Skeletal muscle tissue (tissue), 4 donors: ENCODE measurements around the gene GPR141. TPM values are rescaled to one million over a fixed set of nuclear protein-coding genes. Genes with fewer than 3 reads are reported as not detected.

ENCODE experiments used
- H3K27ac ChIP-seq: one replicate; pipeline ENCODE4 v1.7.0; 2013; ENCODE audit warnings: mild to moderate bottlenecking, low read depth, low read length, inconsistent platforms
- H3K27me3 ChIP-seq, 3 donors: one replicate each; pipeline ENCODE4 v1.7.0; 2013; ENCODE audit warnings: low read length in 3 of 3; ENCODE audit not compliant: control insufficient read depth in 3 of 3, insufficient read depth in 3 of 3
- H3K36me3 ChIP-seq, 3 donors: one replicate each; pipeline ENCODE4 v1.7.0; 2013; ENCODE audit warnings: low read length in 3 of 3; ENCODE audit not compliant: control insufficient read depth in 3 of 3, insufficient read depth in 3 of 3
- H3K4me1 ChIP-seq, 3 donors: one replicate each; pipeline ENCODE4 v1.7.0; 2013; ENCODE audit warnings: low read length in 3 of 3, mild to moderate bottlenecking in 3 of 3; ENCODE audit not compliant: control insufficient read depth in 3 of 3, insufficient read depth in 3 of 3
- H3K4me3 ChIP-seq, 3 donors: one replicate each; pipeline ENCODE4 v1.7.0; 2013; ENCODE audit warnings: low read length in 3 of 3
- H3K9ac ChIP-seq, 3 donors: one replicate each; pipeline ENCODE4 v1.7.0; 2013; ENCODE audit warnings: low read length in 3 of 3, mild to moderate bottlenecking in 3 of 3, moderate library complexity in 2 of 3, low read depth in 1 of 3
- H3K9me3 ChIP-seq, 3 donors: one replicate each; pipeline ENCODE4 v1.7.0; 2013; ENCODE audit warnings: low read length in 3 of 3; ENCODE audit not compliant: control insufficient read depth in 3 of 3
- total RNA-seq: library from RNA; depleted of rRNA; stranded (reverse); fragments of >200 nt; gene quantifications from one replicate; pipeline ENCODE4 v1.2.3, GENCODE V29; 2014
- donor health status: Osteomylitis.

The GPR141 gene
- total RNA-seq, 1 donor from 2014 or later, result 1.0 TPM

DNA sequence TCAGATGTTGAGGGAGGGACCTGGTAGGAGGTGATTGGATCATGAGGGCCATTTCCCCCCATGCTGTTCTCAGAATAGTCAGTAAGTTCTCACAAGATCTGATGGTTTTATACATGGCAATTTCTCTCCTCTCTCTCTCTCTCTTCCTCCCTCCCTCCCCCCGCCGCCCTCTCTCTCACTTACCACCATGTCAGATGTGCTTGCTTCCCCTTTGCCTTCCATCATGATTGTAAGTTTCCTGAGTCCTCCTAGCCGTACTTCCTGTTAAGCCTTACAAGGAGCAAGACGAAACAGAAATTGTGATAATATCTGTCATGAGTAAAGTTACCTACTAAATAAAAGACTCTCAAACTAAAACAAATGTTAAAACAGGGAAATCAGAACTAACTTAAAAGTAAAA, 19.9 kb upstream of the GPR141 start:
- Histone ChIP-seq H3K4me3 (no peak overlapping the region), H3K27me3 (no peaks in the 10 kb centered on the region), H3K36me3 (no peaks in the 10 kb centered on the region), H3K9me3 (no peaks in the 10 kb centered on the region), H3K9ac (no peak overlapping the region), H3K27ac (no peak overlapping the region), H3K4me1 (no peaks in the 10 kb centered on the region)

DNA sequence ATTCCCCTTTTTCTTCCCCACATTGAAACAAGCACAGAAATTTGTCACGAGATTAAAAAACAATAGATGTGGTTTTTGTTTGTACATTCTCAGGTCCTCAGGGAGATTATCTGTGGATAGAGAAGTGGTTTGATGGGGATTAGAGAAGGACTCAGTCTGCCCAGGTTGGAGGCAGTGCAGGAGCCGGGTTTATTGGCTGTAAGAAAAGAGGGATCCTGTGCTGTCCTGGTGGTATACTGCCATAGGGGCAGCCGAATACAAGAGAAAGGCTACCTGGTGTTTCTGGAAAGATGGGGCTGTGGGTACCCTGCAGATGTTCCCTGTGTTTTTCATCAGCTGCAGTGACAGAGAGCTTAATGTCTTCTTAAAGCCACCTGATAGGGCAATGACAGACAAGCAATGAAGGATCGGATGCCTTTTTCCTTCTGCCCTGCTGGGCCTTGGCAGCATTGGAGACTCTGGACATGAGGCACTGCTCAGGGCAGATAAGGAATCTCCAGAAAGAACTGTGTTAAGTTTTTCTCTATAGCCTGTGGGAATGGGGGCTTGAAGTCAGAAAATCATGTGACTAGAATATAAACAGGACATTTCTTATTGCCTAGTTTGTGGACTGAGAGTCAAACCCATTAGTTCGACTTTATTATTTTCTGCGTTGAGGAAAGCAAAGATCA, 18.1 kb upstream of the GPR141 start:
- Histone ChIP-seq H3K9ac (no peak overlapping the region), H3K9me3 (no peaks in the 10 kb centered on the region), H3K36me3 (no peaks in the 10 kb centered on the region), H3K27me3 (no peaks in the 10 kb centered on the region), H3K27ac (no peak overlapping the region), H3K4me1 (no peaks in the 10 kb centered on the region), H3K4me3 (no peak overlapping the region)

DNA sequence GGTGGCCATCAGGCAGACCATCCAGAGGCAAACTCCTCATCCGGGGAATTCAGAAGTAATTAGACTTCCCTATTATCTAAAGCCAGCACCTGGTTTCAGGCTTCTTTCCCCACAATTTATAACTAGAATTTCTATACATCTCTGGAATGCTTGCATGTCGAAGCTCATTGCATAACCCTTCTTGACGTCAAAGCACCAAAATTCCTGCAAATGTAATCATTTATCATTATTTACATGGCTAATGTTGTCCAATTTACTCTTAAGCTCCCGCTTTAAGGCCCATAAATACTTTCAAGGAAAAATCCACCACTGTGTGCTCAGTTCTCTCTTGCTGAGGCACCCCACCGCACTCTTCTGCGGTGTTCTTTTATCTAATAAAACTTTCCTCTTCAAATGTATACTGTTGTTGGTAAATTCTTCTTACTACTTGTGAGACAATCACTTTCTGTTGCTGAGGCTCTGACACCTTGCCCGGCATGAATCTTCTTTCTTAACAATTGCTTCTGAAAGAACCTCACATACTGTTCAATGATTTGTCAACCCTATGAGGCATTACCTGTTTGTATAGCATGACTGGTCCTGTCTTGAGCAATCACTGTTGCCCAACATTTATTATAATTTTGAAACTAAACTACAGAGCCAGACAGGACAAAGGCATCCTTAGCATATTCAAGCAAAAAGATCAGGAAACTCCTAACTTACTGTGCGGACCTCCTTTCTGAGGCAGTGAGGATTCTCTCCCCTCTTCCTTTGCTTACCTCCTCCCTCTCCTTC, 17.4 kb upstream of the GPR141 start:
- H3K9me3 ChIP-seq, result no peaks in the 10 kb centered on the region
- H3K4me1 ChIP-seq, result no peaks in the 10 kb centered on the region
- no peak overlapping the region for H3K9ac ChIP-seq
- H3K4me3 ChIP-seq, result no peak overlapping the region
- H3K27me3 ChIP-seq, result no peaks in the 10 kb centered on the region
- no peak overlapping the region for H3K27ac ChIP-seq
- H3K36me3 ChIP-seq, result no peaks in the 10 kb centered on the region

DNA sequence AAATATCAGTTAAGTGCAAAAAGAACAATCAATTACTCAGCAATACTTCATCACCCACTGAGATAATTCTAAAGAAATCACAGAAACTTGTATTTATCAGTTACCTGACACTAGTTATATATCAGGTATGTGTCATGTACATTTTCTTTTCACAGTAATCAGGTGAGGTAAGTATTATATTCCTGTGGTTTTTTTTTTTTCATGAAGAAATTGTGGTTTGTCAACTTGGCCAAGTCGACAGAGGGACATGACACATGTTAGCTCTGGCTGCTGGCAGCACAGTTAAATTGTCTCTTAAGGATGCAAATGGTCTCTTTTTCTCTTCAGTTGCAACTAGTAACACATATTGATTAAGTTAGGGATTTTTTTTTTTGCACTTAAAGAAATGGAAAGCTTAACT, 13.7 kb upstream of the GPR141 start:
- Histone ChIP-seq H3K27ac (no peak overlapping the region), H3K9me3 (no peaks in the 10 kb centered on the region), H3K4me3 (no peak overlapping the region), H3K36me3 (no peaks in the 10 kb centered on the region), H3K27me3 (no peaks in the 10 kb centered on the region), H3K9ac (no peak overlapping the region), H3K4me1 (no peaks in the 10 kb centered on the region)

DNA sequence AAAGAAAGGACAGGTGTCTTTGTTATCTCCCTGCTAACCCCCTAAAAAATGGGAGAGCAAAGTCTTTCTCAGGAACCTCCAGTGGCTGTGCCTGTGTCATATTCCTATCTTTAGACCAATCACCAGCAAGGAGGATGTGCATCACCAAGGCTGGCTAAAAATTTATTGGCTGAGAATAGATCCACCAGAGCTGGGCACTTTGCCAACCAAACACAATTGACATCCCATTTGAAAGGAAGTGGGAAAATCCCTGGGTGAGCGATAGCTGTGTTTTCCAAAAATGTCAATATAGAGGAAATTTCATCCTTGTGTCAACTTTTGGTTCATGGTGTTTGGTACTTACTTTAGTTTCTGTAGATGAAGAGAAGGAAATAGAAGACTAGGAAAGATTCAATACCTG, 13.1 kb upstream of the GPR141 start:
- H3K9ac ChIP-seq, result no peak overlapping the region
- no peak overlapping the region for H3K4me3 ChIP-seq
- no peaks in the 10 kb centered on the region for H3K27me3 ChIP-seq
- H3K4me1 ChIP-seq, result no peaks in the 10 kb centered on the region
- H3K9me3 ChIP-seq, result no peaks in the 10 kb centered on the region
- no peak overlapping the region for H3K27ac ChIP-seq
- H3K36me3 ChIP-seq, result no peaks in the 10 kb centered on the region

DNA sequence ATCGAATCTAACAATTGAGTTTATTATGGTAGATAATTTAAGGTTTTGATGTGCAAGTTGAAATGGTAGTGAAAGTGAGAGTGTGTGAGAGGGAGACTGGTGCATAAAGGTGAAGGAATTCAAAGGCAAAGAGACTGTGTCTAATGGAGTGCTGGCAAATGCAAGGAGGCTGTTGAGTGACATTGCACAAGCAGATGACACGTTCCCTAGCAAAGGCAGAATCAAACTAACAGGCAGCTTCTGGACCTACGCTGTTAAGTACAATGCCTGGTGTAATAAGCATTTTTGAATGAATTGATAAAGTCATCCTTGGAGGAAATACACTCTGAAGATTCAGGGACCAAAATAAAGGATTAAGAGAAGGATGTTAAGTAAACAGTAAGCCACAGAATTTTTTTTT, 11.7 kb upstream of the GPR141 start:
- no peaks in the 10 kb centered on the region for H3K27me3 ChIP-seq
- H3K27ac ChIP-seq, result no peak overlapping the region
- H3K4me3 ChIP-seq, result no peak overlapping the region
- no peak overlapping the region for H3K9ac ChIP-seq
- H3K4me1 ChIP-seq, result no peaks in the 10 kb centered on the region
- H3K36me3 ChIP-seq, result no peaks in the 10 kb centered on the region
- H3K9me3 ChIP-seq, result no peaks in the 10 kb centered on the region

DNA sequence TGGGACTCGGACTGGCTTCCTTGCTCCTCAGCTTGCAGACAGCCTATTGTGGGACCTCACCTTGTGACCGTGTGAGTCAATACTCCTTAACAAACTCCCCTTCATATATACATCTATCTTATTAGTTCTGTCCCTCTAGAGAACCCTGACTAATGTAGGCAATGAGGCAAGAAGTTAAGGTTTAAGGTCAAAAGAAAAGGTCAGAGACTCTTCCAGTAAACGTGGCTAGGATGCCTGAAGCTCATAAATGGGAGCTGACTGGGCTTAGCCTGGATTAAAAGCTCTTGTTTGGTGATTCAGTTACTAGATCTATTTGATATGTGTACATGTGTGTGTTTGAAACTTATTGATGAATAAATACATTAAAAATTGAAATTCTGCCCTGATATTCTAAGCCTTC, 10.6 kb upstream of the GPR141 start:
- Histone ChIP-seq H3K9ac (no peak overlapping the region), H3K9me3 (no peaks in the 10 kb centered on the region), H3K27me3 (no peaks in the 10 kb centered on the region), H3K27ac (no peak overlapping the region), H3K4me3 (no peak overlapping the region), H3K4me1 (no peaks in the 10 kb centered on the region), H3K36me3 (no peaks in the 10 kb centered on the region)

DNA sequence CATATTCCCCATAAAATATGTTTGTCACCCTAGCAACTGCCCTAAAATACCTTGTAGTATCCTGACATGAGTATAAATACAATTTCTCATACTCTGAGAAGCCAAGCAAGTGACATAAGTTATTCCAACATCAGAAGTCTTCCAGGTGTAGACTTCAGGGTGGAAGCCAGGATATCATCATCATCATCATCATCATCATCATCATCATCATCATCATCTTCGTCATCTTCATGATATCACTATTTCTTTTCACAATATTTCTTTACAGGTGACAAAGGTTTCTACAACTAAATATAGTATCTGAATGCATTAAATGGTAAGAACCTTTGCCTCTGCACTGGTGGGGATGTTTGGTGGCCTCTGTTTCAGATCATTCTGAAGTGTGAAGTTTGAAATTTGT, 10.0 kb upstream of the GPR141 start:
- H3K27me3 ChIP-seq, result no peaks in the 10 kb centered on the region
- H3K4me1 ChIP-seq, result no peaks in the 10 kb centered on the region
- H3K4me3 ChIP-seq, result no peak overlapping the region
- no peak overlapping the region for H3K27ac ChIP-seq
- no peaks in the 10 kb centered on the region for H3K9me3 ChIP-seq
- H3K36me3 ChIP-seq, result no peaks in the 10 kb centered on the region
- H3K9ac ChIP-seq, result no peak overlapping the region

DNA sequence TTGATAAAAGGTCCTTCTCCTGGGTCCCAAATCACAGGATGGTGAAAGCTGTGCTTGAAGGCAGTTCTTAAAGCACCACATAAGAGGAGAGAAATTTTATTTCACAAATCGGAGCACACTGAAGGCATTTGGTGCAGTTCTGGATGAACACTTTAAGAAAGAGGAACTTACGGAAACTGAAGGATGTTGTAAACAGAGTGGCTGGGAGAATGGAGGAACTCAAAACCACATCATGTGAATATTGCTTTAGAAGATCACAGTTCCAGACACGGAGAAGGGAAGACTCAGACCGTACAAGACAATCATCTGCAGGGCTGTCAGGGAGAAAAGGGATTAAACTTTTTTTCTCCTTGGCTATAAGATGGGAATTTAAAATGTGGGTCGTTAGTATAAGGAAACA, 9.0 kb upstream of the GPR141 start:
- no peak overlapping the region for H3K27ac ChIP-seq
- H3K36me3 ChIP-seq, result no peaks in the 10 kb centered on the region
- H3K4me1 ChIP-seq, result no peaks in the 10 kb centered on the region
- H3K9ac ChIP-seq, result no peak overlapping the region
- H3K27me3 ChIP-seq, result no peaks in the 10 kb centered on the region
- no peaks in the 10 kb centered on the region for H3K9me3 ChIP-seq
- no peak overlapping the region for H3K4me3 ChIP-seq

DNA sequence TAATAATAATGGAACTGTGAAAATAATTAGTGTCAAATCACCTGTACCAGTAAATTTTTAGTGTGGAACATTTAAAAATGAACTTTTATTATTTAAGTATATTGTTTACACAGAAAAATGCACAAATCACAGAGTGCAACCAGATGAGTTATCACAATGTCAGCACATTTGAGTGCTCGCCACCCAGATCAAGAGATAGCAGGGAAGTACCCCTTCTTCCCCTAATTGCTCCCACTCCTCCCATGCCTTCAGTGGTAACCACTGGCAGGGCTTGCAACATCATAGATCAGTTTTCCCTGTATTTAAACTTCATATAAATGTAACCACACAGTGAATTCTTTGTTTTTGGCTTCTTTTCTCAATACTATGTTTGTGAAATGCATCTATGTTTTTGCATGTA, 7.8 kb upstream of the GPR141 start:
- Histone ChIP-seq H3K27ac (no peak overlapping the region), H3K4me1 (no peaks in the 10 kb centered on the region), H3K36me3 (no peaks in the 10 kb centered on the region), H3K9ac (no peak overlapping the region), H3K4me3 (no peak overlapping the region), H3K27me3 (no peaks in the 10 kb centered on the region), H3K9me3 (no peaks in the 10 kb centered on the region)
